ENCODE results near the gene CARD16.
"Not testable (repeated sequence)": the region's sequence is repeated elsewhere in the genome, so short reads cannot be mapped to it uniquely, and the experiment has no call there.

CARD16 gene

DNA sequence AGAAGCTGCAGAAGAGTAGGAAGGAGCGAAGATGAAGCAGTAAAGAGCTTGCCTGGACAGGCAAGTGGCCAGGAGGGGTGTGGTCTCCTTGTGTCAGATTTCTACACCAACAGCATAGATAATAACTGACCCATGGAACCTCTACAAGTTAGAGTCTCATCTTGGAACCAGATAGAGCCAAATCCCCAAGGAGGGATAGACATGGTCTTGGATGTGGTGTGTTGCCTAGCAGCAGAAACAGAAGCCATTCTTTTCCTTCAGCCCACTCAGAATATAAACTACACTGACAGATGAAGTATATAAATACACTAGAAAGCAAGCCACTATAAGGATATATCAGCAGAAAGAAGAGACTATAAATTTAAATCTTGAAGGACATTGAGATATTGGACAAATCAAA is 4.3 kb upstream of the CARD16 start:
- no peak for DNase-seq (ENCODE audit: low read depth)

DNA sequence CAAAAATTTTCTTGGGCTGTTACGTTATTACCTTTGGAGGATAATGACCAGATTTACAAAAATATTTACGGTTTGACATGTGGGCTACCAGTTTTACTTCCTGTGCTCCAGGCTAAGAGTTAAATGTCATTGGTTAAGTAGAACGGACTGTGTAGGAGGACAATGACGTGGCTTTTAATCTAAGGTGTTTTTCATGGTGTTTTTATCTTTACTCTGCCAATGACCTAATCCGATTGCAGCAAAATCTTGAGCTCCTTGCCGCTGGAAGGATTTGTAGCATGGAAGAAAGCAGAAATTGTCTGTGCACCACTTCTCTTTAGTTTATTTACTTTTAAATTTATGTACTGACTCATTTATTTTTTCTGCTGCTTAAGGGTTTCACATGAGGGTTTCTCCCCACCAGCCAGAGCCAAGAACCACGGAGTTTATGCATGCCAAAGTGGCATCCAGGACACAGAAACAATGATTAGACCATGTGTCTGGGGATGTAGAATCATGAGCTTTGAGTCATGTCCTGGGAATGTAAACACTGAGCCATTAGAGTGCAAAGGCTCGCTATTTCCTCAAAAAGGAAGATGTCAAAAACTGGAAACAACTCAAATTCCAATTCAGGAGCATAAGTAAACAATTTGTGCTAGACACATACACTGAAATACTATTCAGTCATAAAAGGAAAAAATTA is 1.9 kb upstream of the CARD16 start:
- peak; percentile 98 for DNase-seq (ENCODE audit: low read depth)

GRCh38 chr11:105045676-105046296 is 651 bp upstream of the CARD16 start:
- no peak for DNase-seq (ENCODE audit: low read depth)

DNA sequence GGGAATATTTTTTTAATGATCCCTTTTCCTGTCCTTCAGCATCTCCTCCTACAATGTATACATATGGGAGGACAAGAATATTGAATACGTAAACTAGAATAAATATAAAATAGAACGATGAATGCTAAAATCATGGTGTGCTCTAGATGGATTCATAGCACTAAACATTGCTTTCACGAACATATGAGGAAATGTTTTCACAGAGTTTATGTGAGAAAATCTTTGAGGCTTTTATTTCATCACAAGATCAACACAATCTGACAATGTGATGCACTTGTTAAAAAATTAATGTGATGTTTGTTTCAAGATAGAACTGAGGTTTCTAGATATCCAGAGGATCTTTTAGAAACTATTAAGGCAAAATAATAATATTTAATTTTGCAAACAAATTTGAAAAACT is 3.0 kb downstream of the CARD16 start:
- DNase-seq (ENCODE audit: low read depth): no peak

- DNase-seq (ENCODE audit: low read depth): no peak
These were observed 4.4 kb downstream of the CARD16 start for GRCh38 chr11:105040703-105041102.

GRCh38 chr11:105034813-105035620 is 10.1 kb downstream of the CARD16 start, which contains the start of gene CASP1:
TSS of gene CASP1 (minus strand) at chr11:105035144. CDS start at chr11:105035113, 31 bp downstream.
- DNase-seq (ENCODE audit: low read depth): peak; percentile 60

GRCh38 chr11:105034388-105034787 is 10.7 kb downstream of the CARD16 start:
- DNase-seq (ENCODE audit: low read depth): not testable (repeated sequence)

DNA sequence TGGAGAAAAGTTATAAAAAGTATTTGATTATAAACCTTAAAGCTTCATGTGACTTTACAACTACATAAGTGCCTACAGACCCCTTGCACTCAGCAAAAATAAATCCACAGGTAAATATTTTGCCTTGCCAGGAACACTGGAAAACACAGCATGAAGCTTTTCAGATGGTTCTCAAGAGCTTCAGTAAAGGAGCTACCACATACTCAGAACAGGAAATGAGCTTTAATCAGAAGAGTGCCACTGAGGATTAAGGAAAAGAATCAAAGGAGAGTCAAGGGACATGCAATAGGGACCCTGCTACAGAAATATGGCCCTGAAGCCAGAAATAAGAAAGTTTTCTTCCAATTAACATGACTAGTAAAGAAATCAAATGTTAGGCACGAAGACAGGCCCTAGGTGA is 11.4 kb downstream of the CARD16 start:
- DNase-seq (ENCODE audit: low read depth): no peak

DNA sequence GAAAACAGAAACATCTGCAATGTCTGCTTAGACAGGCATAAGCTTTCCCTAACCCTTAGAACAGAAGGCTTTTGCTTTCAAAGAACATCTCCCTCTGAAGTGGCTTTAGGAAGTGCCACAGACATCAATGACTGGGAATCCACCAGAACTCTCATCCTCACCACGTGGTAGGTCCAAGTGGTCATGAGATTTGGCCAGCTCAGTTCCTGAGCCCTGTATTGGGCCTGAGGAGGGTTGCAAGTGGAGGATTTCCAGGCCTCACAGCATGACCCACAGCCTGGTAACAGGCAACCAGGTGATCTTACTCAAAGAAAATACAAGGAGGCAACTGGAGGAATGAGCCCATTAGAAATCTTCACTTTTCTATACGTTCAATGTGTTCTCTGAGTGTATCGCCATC is 11.8 kb downstream of the CARD16 start:
- no peak for DNase-seq (ENCODE audit: low read depth)

DNA sequence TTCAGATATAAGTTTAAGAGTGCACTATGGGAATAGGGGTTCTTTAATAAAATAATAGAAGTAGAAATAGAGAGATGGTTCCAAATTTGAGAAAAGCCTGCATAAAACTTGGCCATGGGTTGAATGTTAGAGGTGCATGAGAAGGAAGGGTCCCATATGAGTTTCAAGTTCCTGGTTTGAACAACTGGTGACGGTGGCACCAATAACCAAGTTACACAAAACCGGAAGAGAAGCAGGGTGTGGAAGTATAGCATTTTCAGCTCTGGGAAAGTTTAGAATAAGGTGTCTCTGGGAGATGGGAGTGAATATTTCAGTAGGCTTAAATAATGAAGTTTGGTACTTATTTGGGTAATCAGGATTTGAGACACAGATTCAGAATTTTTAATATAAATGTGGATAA is 12.6 kb downstream of the CARD16 start:
- no peak for DNase-seq (ENCODE audit: low read depth)

- no peak for DNase-seq (ENCODE audit: low read depth)
These were observed 17.5 kb downstream of the CARD16 start for GRCh38 chr11:105027678-105028077.

GRCh38 chr11:105024394-105024793 is 20.7 kb downstream of the CARD16 start:
- no peak for DNase-seq (ENCODE audit: low read depth)

DNA sequence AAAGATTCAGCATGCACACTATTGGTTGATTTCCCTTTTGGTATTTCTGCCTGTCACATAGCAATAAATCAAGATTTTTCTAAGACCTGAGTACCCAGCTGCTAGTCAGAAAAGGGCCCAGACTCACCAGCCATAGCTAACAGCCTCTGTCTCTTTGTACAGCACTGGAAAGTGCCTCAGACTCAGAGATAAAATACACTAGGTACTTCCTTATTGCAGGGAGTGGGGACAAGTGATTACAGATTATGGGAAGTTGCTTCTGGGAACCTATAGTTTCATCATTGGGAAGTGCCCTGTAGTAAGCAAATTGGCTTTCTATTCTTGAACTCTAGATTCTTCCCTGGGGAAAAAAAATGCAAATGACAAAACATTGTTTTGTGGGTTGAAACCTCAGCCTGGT is 22.1 kb downstream of the CARD16 start, which contains the start of gene CASP5:
Gene CASP5, minus strand, starts transcription at position 166 of the 400 bp plus-strand sequence. Its CDS starts 32 bp downstream, at position 134.
- no peak for DNase-seq (ENCODE audit: low read depth)

GRCh38 chr11:105022527-105022926 is 22.6 kb downstream of the CARD16 start:
- DNase-seq (ENCODE audit: low read depth): no peak

DNA sequence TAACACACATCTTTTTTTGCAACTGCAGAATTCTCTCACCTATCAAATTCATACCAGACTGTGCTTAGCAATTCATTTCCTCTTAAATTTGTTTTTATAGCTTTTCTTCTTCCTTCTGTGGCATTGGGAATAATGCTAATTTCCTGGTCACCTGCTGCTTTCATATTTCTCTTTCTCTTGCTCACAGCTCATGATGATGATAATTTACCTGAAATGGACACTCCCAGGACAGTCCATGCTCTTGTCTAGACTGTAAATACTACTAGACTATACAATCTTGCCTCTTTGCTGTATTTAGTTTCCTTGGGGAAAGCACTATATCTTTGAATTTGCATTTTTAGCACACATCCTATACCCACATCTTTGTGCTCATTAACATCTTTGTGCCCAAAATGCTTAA is 37.7 kb downstream of the CARD16 start:
- no peak for DNase-seq (ENCODE audit: low read depth)

DNA sequence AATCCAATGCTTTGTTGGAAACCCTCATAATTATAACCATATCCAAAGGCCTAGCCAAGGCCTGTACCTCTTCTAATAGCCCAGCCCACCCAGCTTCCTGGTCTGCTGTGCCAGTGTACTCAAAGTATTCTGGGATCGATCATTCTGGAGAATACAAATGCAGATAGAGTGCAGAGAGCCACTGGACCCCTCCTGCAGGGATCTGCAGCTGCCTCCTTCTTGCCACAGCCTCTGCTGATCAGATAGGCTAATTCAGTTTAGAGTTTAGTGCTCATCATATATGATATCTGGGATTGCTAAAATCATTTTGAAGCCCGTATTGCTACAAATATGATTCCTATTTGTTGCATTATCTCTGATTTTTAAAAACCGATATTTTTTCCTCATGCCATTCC is 39.7 kb downstream of the CARD16 start:
- DNase-seq (ENCODE audit: low read depth): no peak

DNA sequence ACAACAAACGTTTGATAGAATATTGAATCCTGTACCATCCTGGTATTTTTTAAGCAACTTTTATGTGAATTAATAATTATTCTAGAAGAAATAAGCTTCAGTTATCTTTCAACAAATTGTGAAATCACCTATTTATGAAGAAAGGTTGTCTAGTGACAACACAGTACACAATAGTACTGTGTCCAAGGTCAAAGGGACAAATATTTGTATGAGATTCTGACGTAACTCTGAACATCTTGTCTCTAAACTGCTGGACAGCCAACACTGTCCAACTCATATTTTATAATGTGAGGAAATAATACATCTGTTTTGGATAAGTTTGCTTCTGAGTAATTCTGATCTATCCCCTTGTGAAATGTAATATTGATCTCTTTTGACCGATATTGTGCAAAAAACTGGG is 41.1 kb downstream of the CARD16 start:
- no peak for DNase-seq (ENCODE audit: low read depth)

DNA sequence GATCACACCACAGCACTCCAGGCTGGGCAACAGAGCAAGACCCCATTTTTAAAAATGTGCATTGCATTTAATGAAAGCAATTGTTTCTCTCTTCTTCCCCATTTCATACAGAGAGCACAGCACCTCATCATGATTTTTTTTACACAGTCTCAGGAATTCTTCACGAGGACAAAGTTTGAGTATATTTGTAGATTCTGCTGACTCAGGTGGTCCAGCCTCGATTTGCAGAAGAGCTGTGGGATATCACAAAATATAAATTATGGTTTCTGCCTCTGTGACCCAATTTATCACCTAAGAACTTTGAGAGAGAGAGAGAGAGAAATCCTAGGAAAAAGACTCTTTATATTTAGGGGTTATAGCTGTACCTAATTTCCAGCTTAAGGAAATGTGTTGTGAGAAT is 42.0 kb downstream of the CARD16 start:
- no peak for DNase-seq (ENCODE audit: low read depth)

DNA sequence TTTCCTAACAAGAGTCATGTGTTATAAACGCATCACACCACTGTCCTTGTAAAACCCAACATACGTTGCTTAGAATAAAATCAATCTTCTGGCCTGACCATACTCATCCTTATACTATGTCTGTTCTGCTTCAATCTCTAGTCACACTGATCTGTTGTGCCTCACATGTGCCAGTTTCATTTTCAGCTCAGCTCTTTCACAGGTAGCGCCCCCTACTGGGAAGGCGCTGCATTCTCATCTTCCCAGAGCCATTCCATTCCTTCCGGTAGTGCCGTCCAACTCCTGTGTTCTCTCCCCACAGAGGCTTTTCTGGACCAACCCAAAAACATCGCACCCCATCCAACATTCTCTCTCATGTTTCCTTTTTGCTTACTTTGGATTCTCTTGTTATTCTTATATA is 44.3 kb downstream of the CARD16 start:
- DNase-seq (ENCODE audit: low read depth): no peak

GRCh38 chr11:105000167-105000566 is 45.0 kb downstream of the CARD16 start:
- DNase-seq (ENCODE audit: low read depth): no peak

DNA sequence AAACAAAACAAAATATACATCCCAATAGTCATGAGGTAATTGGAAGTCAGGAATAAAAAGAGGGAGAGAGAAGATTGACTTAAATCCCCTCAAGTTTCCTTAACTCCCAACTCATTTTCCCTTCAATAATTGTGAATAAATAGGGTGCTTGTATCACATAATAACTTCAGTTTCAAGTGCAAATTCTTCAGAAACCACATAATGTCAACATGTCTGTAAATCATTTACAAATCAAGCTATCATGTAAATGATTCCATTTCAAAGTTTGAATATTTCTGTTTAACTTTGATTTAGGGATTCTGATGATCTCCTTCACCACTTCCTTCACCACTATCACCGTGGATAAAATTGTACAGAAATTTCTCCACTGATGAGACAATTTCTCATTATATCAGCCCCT is 45.4 kb downstream of the CARD16 start:
- DNase-seq (ENCODE audit: low read depth): no peak

DNA sequence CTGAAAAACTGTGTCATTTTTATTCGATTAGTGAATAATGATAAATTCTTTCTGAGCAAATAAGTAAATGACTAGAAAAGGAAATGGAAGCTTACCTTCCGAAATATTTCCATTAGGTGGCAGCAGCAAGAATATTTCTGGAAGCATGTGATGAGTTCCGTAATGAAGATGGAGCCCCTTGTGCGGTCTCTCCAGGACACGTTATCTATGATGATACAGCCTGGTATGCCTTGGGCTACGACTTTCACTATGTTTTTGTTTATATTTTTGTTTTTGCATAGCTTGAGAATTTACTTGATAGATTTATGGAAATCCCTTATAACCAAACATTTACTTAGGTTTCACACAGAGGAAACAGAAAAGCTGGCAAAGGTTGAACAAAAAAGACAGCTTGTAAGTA is 47.8 kb downstream of the CARD16 start:
- DNase-seq (ENCODE audit: low read depth): no peak

- DNase-seq (ENCODE audit: low read depth): no peak
These were observed 50.1 kb downstream of the CARD16 start for GRCh38 chr11:104995001-104995408.

Data from GM04504 (cell line).